Measurements from ENCODE around the gene FBXO28. TPM values are rescaled to one million over a fixed set of nuclear protein-coding genes. Genes with fewer than 3 reads are reported as not detected.

The FBXO28 gene
- total RNA-seq, 4 donors from 2014 or later: 32.5 to 64.7 (median 35.4) TPM

DNA sequence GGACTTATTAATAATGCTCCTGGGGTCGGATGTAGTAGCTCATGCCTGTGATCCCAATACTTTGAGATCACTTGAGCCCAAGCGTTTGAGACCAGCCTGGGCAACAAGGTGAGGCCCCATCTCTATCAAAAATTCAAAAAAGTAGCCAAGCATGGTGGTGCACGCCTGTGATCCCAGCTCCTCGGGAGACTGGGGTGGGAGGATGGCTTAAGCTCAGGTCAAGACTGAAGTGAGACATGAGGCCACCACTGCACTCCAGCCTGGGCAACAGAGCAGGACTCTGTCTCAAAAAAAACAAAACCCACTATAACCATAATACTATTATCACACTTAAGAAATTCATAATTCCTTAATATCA, 67.5 kb downstream of the FBXO28 start:
- Histone ChIP-seq H3K9me3 (no peaks in the 10 kb centered on the region), H3K27me3 (no peaks in the 10 kb centered on the region), H3K27ac (peak overlapping the region in 1 of 3 donors; percentile 83), H3K4me1 (peaks cover 7 to 22% of the 10 kb centered on the region in 2 donors), H3K4me3 (replicated peaks in 1 of 3) (no peak overlapping the region), H3K36me3 (no peaks in the 10 kb centered on the region)
- 83 to 92% methylated on average over 4 of the region's 4 CpGs for WGBS, 2 donors
- intact Hi-C loops (cut with DNase I): no loop called here
- TF ChIP-seq, protein P1, sequence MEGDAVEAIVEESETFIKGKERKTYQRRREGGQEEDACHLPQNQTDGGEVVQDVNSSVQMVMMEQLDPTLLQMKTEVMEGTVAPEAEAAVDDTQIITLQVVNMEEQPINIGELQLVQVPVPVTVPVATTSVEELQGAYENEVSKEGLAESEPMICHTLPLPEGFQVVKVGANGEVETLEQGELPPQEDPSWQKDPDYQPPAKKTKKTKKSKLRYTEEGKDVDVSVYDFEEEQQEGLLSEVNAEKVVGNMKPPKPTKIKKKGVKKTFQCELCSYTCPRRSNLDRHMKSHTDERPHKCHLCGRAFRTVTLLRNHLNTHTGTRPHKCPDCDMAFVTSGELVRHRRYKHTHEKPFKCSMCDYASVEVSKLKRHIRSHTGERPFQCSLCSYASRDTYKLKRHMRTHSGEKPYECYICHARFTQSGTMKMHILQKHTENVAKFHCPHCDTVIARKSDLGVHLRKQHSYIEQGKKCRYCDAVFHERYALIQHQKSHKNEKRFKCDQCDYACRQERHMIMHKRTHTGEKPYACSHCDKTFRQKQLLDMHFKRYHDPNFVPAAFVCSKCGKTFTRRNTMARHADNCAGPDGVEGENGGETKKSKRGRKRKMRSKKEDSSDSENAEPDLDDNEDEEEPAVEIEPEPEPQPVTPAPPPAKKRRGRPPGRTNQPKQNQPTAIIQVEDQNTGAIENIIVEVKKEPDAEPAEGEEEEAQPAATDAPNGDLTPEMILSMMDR (IDR thresholded peaks at IDR 0.05): no peak
- TF ChIP-seq POLR2A (IDR thresholded peaks at IDR 0.05): no peak
- no peak for DNase-seq

DNA sequence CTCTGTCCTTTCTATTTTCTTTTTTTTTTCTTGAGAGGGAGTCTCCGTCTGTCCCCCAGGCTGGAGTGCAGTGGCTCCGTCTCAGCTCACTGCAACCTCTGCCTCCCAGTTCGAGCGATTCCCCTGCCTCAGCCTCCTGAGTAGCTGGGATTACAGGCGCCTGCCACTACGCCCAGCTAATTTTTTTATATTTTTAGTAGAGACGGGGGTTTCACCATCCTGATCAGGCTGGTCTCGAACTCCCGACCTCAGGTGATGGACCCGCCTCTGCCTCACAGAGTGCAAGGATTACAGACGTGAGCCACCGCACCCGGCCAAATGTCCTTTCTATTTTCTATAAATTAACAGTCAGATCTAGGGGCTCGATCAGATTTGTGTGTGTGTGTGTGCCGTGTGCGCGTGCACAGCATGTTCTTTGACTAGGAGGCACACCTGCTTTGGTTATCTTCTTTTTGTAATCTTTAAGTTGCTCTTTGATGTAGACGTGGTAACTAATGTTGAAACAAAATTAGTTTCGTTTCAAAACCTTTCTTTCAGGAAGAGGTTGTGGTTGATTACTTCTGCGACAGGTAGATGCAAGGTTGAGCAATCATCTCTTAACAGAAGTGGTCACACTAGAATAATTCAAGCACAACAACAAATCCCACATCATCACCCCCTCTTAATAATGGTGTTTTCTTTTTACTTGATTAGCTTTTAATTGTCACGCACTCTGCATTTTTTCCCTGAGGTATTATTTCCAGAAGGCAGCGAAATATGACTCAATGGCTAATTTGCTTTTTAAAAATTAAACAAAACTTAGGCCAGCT, 68.3 kb downstream of the FBXO28 start:
- no peak for TF ChIP-seq POLR2A (IDR thresholded peaks at IDR 0.05)
- TF ChIP-seq, protein P1 (IDR thresholded peaks at IDR 0.05): no peak
- Histone ChIP-seq H3K4me3 (replicated peaks in 1 of 3) (peak overlapping the region in 2 of 3 donors; percentile 4 to 92), H3K9me3 (no peaks in the 10 kb centered on the region), H3K27ac (peak overlapping the region; percentile 83 to 97 (median 95)), H3K4me1 (peaks cover 7 to 22% of the 10 kb centered on the region in 2 donors), H3K27me3 (no peaks in the 10 kb centered on the region), H3K36me3 (no peaks in the 10 kb centered on the region)
- DNase-seq: peak; percentile 38 to 45
- intact Hi-C loops (cut with DNase I): no loop called here
- WGBS, 2 donors: 31 to 36% methylated on average over 22 of the region's 22 CpGs

DNA sequence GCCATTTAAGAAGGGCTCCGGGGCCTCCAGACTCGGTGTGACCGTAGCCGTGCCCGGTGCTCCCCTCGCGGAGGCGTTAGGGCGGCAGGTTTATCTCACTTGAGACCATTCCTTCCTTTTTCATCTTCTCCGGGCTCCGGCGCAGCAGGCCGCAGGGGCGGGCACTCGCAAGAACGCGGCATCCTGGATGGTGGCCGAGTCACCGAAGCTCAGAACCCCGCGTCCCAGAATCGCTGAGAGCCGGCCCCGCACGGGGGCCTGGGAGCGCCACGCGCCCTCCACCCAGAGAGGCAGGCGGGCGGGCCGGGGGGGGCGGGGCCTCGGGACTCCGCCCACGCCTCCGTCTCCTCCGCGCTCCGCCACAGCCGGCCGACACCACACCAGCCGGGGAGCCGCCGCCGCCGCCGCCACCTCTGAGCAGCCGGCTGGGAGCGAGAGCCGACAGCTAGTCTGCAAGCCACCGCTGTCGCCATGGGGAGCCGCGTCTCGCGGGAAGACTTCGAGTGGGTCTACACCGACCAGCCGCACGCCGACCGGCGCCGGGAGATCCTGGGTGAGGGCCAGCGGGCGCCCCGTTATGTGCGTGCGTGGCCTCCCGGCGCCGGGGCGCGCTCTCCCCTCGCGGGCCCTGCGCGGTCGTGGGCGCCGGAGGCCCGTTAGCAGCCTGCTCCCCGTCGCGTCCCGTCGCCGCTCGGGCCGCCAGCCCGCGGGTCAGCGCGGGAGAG, 69.1 kb downstream of the FBXO28 start, which contains the start of gene DEGS1:
Gene DEGS1, plus strand, starts transcription at position 375 of the 725 bp plus-strand sequence. Its CDS starts 97 bp downstream, at position 472.
- 0 to 1% methylated on average over 13 to 14 of the region's 94 CpGs for WGBS, 2 donors
- Histone ChIP-seq H3K36me3 (no peaks in the 10 kb centered on the region), H3K9me3 (no peaks in the 10 kb centered on the region), H3K4me3 (replicated peaks in 1 of 3) (peak within 1 kb of the TSS; percentile 65 to 98 (median 92)), H3K4me1 (peaks cover 7 to 22% of the 10 kb centered on the region in 2 donors), H3K27me3 (no peaks in the 10 kb centered on the region), H3K27ac (peak within 1 kb of the TSS; percentile 83 to 97 (median 95))
- peak; percentile 92 to 96 for DNase-seq
- intact Hi-C loops (cut with DNase I): no loop called here
- TF ChIP-seq, protein P1 (IDR thresholded peaks at IDR 0.05): peak in 1 of 6 experiments; percentile 8
- peak; percentile 91 to 99 for TF ChIP-seq POLR2A (IDR thresholded peaks at IDR 0.05)

DNA sequence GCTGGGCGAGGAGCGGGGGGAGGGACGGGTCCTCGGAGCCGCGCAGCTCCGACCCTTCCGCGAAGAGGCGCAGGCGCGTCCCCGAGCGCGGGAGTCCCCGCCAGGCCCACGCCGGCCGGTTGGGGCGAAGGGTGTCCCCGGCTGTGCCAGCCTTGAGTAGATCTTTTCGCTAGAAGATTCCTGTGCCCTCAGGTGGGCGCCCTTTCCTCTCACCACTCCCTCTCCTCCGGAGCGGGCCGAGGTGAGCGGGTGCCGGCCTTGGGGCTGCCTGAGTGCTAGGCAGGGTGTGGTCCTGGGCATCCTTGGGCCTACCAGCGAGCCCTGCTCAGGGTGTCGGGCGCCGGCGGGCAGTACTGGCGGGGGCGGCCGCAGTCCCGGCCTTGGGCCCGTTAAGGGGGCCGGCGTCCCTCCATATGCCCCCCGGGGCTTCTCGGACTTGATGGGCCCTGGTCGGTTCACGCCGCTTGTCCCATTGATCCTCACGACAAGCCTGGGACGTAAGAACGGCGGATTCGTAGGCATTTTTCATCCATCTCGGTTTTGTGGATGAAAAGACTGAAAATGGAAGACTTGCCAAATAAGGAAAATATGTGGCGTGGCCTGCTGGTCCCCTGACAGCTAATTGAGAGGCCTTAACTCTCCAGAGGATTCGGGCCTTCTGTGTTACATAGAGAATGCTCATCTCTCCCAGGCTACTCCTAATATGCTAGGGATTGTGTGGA, 69.8 kb downstream of the FBXO28 start:
- H3K27me3 ChIP-seq: no peaks in the 10 kb centered on the region
- H3K36me3 ChIP-seq: no peaks in the 10 kb centered on the region
- peak overlapping the region; percentile 83 to 97 (median 95) for H3K27ac ChIP-seq
- DNase-seq: peak; percentile 68 to 72
- TF ChIP-seq, protein P1 (IDR thresholded peaks at IDR 0.05): no peak
- TF ChIP-seq POLR2A (IDR thresholded peaks at IDR 0.05): no peak
- H3K4me1 ChIP-seq: peaks cover 7 to 22% of the 10 kb centered on the region in 2 donors
- H3K9me3 ChIP-seq: no peaks in the 10 kb centered on the region
- WGBS, 2 donors: 1 to 4% methylated on average over 15 to 16 of the region's 53 CpGs
- intact Hi-C loops (cut with DNase I): no loop called here
- H3K4me3 ChIP-seq (replicated peaks in 1 of 3): peak overlapping the region; percentile 65 to 98 (median 92)
